NCI-H2227 (cell line): ENCODE data around the gene HMGCS2.
"Not testable (repeated sequence)": the region's sequence is repeated elsewhere in the genome, so short reads cannot be mapped to it uniquely, and the experiment has no call there.

Experiments used
- DNase-seq: peaks from one replicate; lab custom pipeline; 2025; ENCODE audit not compliant: unreplicated experiment; lab: John Stamatoyannopoulos, UW

Gene HMGCS2

DNA sequence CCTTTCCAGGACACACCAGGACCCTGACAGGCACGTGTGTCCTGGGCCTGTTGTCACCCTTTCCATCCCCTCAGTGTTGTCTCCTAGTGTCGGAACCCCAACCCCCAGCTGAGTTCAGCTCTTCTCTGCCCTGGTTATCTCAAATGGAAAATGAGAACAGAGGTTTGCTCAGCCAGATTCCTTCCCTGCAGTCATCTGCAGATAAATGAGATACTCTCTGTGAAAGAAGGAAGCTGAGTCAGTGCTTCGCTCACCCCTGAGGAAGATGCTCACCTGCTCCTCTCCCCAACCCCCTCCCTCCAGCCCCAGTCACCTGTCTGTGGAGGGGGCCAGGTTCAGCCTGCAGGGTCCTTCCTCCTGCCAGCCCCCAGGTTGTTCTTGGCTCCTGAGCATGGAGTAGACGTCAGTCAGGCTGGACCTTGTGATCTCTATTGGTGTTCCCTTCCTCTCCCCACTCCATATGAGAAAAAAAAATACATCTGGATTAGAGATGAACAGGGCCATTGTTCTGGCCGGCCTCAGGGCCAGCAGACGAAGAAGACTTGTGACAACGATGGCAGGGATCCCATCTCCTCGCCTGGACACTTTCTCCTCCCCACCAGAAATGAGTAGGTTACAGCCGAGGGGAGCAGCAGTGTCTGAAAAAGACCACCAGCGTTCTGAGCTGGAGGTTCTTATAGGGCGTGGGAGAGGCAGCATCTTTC, 36.1 kb downstream of the HMGCS2 start:
- no peak for DNase-seq

GRCh38 chr1:119731741-119732430, 36.8 kb downstream of the HMGCS2 start:
- DNase-seq, result no peak

DNA sequence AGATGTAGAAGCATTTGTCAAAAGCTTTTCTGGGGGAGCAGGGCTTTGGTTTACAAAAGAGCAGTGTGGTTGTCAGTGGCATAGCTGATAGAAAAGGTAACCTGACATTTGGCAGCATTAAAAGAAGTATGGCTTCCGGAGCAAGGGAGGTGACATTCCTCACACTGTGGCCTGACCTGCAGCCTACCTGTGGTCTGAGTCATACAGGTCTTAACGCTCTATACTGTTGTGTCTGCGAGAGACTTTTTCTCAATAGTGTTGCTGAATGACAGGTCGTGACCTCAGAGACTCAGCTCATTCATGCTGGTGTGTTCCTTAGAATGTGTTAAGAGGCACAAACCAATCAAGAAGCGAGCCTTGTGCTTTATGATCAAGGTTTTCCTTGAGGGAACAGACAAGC, 37.6 kb downstream of the HMGCS2 start:
- DNase-seq, result no peak

DNA sequence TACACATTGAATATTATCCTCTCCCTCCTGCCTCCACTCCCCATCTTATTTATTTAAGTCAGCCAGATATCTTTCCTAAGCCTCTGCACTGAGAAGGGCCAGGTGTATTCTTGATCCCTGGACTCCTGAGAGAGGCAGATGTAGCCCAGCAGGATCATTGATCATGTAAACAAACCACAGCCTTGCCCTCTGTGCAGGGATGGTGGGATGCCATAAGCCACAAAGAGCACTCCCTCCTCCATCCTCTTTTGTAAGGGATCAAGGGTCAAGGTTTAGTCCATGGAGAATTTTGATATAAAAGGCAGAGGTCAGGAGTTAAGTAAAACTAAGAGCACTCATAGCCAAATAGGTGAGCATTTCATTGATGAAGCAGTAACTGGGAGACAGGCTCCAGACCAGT, 39.7 kb downstream of the HMGCS2 start:
- DNase-seq, result no peak

DNA sequence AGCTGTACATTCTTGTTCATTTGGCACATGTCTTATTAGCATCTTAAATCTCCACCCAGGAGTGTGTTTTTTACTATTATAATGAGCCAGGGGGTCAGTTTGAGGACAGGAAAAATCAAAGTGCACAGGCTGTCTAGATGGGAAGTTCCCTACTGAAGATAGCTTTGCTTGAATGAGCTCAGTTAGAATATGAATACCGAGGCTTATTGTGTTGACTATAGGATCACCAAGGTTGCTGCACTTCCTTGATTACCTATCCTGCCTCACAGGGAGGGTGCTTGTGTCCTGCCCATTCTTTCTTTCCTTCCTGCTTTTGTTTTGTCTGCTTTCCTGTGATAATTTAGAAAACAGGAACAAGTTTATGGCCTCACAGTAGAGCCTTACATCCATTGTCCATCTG, 40.7 kb downstream of the HMGCS2 start:
- DNase-seq, result no peak

GRCh38 chr1:119725626-119726025, 43.1 kb downstream of the HMGCS2 start:
- DNase-seq, result no peak

GRCh38 chr1:119724611-119725218, 44.0 kb downstream of the HMGCS2 start:
- no peak for DNase-seq

GRCh38 chr1:119721896-119722295, 46.8 kb downstream of the HMGCS2 start:
- DNase-seq, result no peak

GRCh38 chr1:119720866-119721440, 47.8 kb downstream of the HMGCS2 start:
- no peak for DNase-seq

DNA sequence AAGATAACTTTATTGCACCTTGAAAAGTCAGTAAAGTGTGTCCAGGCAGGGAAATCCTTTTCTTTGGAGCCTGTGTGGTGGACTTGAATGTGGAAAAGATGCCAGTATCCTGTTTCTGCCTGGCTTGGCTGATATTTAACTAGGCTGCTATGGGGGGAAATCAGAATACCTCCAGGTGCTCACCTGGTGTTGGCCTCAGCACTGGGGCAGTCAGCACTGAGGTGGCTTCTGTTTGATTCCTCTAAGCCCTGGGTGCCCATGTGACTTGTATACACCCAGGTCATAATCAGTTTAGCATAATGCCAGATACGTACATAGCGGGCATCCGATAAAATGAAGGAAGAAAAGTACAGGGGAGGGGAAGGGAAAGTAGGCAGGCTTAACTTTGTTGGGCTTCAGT, 49.7 kb downstream of the HMGCS2 start:
- DNase-seq, result no peak

- DNase-seq, result no peak
These were observed 50.3 kb downstream of the HMGCS2 start for GRCh38 chr1:119718409-119718808.

GRCh38 chr1:119715542-119715941, 53.2 kb downstream of the HMGCS2 start:
- DNase-seq, result peak; percentile 51

DNA sequence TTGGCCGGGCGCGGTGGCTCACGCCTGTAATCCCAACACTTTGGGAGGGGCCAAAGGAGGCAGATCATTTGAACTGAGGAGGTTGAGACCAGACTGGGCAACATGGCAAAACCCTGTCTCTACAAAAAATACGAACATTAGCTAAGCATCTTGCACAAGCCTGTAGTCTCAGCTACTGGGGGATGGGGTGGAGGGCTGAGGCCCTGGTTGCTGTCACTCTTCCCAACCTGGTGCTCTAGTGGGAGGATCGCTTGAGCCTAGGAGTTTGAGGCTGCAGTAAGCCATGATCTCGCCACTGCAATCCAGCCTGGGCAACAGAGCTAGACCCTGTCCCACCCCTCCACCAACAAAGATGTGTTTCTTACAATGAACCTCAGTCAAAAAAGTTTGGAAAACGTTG, 54.1 kb downstream of the HMGCS2 start:
- no peak for DNase-seq

- peak; percentile 45 for DNase-seq
These were observed 54.8 kb downstream of the HMGCS2 start for GRCh38 chr1:119713749-119714456.

GRCh38 chr1:119713039-119713748, 55.5 kb downstream of the HMGCS2 start:
- DNase-seq, result peak; percentile 45

- peak; percentile 89 for DNase-seq
These were observed 56.2 kb downstream of the HMGCS2 start for GRCh38 chr1:119712342-119713038.

DNA sequence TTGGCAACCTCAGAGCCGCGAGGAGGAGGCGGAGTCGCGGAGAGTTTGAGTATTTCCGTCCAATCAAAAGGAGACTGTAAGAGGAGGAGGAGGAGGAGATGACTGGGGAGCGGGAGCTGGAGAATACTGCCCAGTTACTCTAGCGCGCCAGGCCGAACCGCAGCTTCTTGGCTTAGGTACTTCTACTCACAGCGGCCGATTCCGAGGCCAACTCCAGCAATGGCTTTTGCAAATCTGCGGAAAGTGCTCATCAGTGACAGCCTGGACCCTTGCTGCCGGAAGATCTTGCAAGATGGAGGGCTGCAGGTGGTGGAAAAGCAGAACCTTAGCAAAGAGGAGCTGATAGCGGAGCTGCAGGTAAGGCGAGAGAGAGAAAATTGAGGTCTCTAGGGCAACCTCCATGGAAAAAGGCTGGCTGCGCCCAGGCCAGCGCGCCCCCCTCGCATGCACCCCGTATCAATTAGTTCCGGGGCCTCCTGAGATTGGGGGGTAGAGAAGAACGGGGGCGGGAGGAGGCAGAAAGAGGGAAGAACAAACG, 56.8 kb downstream of the HMGCS2 start, which contains the start of gene PHGDH:
TSS of gene PHGDH (plus strand) at position 131 of the 538 bp plus-strand sequence. CDS start at position 220, 89 bp downstream.
- DNase-seq, result peak; percentile 87

GRCh38 chr1:119711356-119711803, 57.3 kb downstream of the HMGCS2 start:
- DNase-seq, result not testable (repeated sequence)

DNA sequence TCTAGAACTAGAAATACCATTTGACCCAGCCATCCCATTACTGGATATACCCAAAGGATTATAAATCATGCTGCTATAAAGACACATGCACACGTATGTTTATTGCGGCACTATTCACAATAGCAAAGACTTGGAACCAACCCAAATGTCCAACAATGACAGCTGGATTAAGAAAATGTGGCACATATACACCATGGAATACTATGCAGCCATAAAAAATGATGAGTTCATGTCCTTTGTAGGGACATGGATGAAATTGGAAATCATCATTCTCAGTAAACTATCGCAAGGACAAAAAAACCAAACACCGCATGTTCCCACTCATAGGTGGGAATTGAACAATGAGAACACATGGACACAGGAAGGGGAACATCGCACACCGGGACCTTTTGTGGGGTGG, 62.1 kb downstream of the HMGCS2 start:
- not testable (repeated sequence) for DNase-seq
